Mucosa of descending colon (tissue), 3 donors: ENCODE data around the gene ADAM23. TPM values are rescaled to one million over a fixed set of nuclear protein-coding genes. Genes with fewer than 3 reads are reported as not detected.

Source experiments
- ATAC-seq: fragments of 200-7000 bp; cut with Tn5 transposase; one replicate; pipeline ENCODE4 v1.9.1; 2020; ENCODE audit warnings: mild to moderate bottlenecking, moderate library complexity
- DNase-seq, 3 donors: peaks; one replicate each; pipeline ENCODE4 v3.0.0-alpha.2; 2020
- H3K36me3 ChIP-seq: fragments of 200-600 bp; one replicate; pipeline ENCODE4 v1.8.0; 2021; ENCODE audit warnings: low read depth, mild to moderate bottlenecking
- H3K4me1 ChIP-seq: fragments of 200-600 bp; one replicate; pipeline ENCODE4 v1.8.0; 2021; ENCODE audit warnings: low read depth, mild to moderate bottlenecking
- H3K4me3 ChIP-seq: fragments of 200-600 bp; one replicate; pipeline ENCODE4 v1.8.0; 2021; ENCODE audit warnings: mild to moderate bottlenecking
- H3K9me3 ChIP-seq: fragments of 200-600 bp; one replicate; pipeline ENCODE4 v1.8.0; 2021; ENCODE audit warnings: mild to moderate bottlenecking
- CTCF ChIP-seq: fragments of 200-600 bp; IDR thresholded peaks from one replicate; pipeline ENCODE4 v1.8.0; 2022; ENCODE audit warnings: antibody characterized with exemption, mild to moderate bottlenecking
- intact Hi-C, 2 donors: fragments of 100-400 bp; cut with DNase I in 1 of 2; cut with micrococcal nuclease in 1 of 2; formaldehyde crosslinking; loops; one replicate each; pipeline versions ENCODE4 v1.11.0 to v1.11.1; 2022; cut with DNase I, micrococcal nuclease
- total RNA-seq, 3 donors: library from RNA; stranded (reverse); fragmentation: NEBNext Ultra II Directional in 2 of 3; extraction: Animal tissue kit (Norgen Biotek cat#: 25700) in 2 of 3; gene quantifications; one replicate each; pipeline versions ENCODE4 v1.2.1 to v1.2.4, GENCODE V29; 2021 to 2023
- donor health status: DM: no; HTN: no; CAD: no; lungs with moderate emphysema.
- donor health status: DM: no; HTN: no; CAD: no.
- donor health status: DM: no; HTN: yes; CAD: no.

The ADAM23 gene
- total RNA-seq, 3 donors from 2014 or later: 1.2 to 2.7 (median 1.4) TPM

GRCh38 chr2:206445948-206446347 is 2.6 kb downstream of the ADAM23 start:
- Histone ChIP-seq H3K36me3 (no peaks in the 10 kb centered on the region), H3K9me3 (no peaks in the 10 kb centered on the region), H3K4me1 (peaks cover 5% of the 10 kb centered on the region), H3K4me3 (no peak overlapping the region)
- intact Hi-C loops: no loop called here
- DNase-seq: no peak
- TF ChIP-seq CTCF: no peak
- ATAC-seq: no peak

- intact Hi-C loops: no loop called here
- TF ChIP-seq CTCF: no peak
- DNase-seq: no peak
- Histone ChIP-seq H3K36me3 (no peaks in the 10 kb centered on the region), H3K4me3 (no peak overlapping the region), H3K9me3 (no peaks in the 10 kb centered on the region), H3K4me1 (peaks cover 5% of the 10 kb centered on the region)
- no peak for ATAC-seq
These were observed 8.9 kb downstream of the ADAM23 start for GRCh38 chr2:206452242-206452641.

- no peak for TF ChIP-seq CTCF
- H3K4me1 ChIP-seq: peaks cover 5% of the 10 kb centered on the region
- no peaks in the 10 kb centered on the region for H3K9me3 ChIP-seq
- H3K36me3 ChIP-seq: no peaks in the 10 kb centered on the region
- H3K4me3 ChIP-seq: no peak overlapping the region
- intact Hi-C loops: no loop called here
- ATAC-seq (no peak), DNase-seq (no peak)
These were observed 9.4 kb downstream of the ADAM23 start for GRCh38 chr2:206452750-206453149.

- H3K9me3 ChIP-seq: no peaks in the 10 kb centered on the region
- no peaks in the 10 kb centered on the region for H3K36me3 ChIP-seq
- no peak overlapping the region for H3K4me3 ChIP-seq
- peak; percentile 89 for ATAC-seq
- intact Hi-C loops: no loop called here
- peaks cover 5% of the 10 kb centered on the region for H3K4me1 ChIP-seq
- TF ChIP-seq CTCF: no peak
- peak in 1 of 3 donors; percentile 61 for DNase-seq
These were observed 12.9 kb downstream of the ADAM23 start for GRCh38 chr2:206456078-206456754.

GRCh38 chr2:206457188-206457634 is 13.9 kb downstream of the ADAM23 start:
- Histone ChIP-seq H3K4me3 (no peak overlapping the region), H3K4me1 (peaks cover 5% of the 10 kb centered on the region), H3K36me3 (no peaks in the 10 kb centered on the region), H3K9me3 (no peaks in the 10 kb centered on the region)
- intact Hi-C loops: no loop called here
- peak; percentile 48 for ATAC-seq
- no peak for DNase-seq
- TF ChIP-seq CTCF: no peak
